H9 (cell line): ENCODE data around the gene MAST4. TPM values are rescaled to one million over a fixed set of nuclear protein-coding genes. Genes with fewer than 3 reads are reported as not detected.

Source experiments
- DNase-seq: peaks from one replicate; pipeline ENCODE4 v3.0.0-alpha.2; 2017
- H2AFZ ChIP-seq: one replicate; pipeline ENCODE4 v1.6.1; 2013; ENCODE audit warnings: mild to moderate bottlenecking, low read length, control low read depth, moderate library complexity
- H2AK5ac ChIP-seq: 2 replicates; pipeline ENCODE4 v1.6.1; 2013; ENCODE audit warnings: low read length, control low read depth, mixed read lengths; ENCODE audit not compliant: insufficient read length
- H2BK120ac ChIP-seq: one replicate; pipeline ENCODE4 v1.6.1; 2013; ENCODE audit warnings: low read depth, mild to moderate bottlenecking, low read length, control low read depth, inconsistent platforms; ENCODE audit not compliant: poor library complexity, severe bottlenecking
- H2BK12ac ChIP-seq: 2 replicates; pipeline ENCODE4 v1.6.1; 2013; ENCODE audit warnings: low read length, control low read depth, mixed read lengths, low read depth; ENCODE audit not compliant: insufficient read length
- H2BK15ac ChIP-seq: 2 replicates; pipeline ENCODE4 v1.6.1; 2013; ENCODE audit warnings: low read depth, low read length, control low read depth
- H2BK20ac ChIP-seq: one replicate; pipeline ENCODE4 v1.6.1; 2013; ENCODE audit warnings: low read depth, mild to moderate bottlenecking, low read length, control low read depth, inconsistent platforms; ENCODE audit not compliant: poor library complexity, severe bottlenecking
- H2BK5ac ChIP-seq: 2 replicates; pipeline ENCODE4 v1.6.1; 2013; ENCODE audit warnings: low read length, control low read depth, mixed read lengths; ENCODE audit not compliant: insufficient read length
- H3K14ac ChIP-seq: 2 replicates; pipeline ENCODE4 v1.6.1; 2013; ENCODE audit warnings: low read length, control low read depth; ENCODE audit not compliant: insufficient read depth
- H3K18ac ChIP-seq: 2 replicates; pipeline ENCODE4 v1.6.1; 2013; ENCODE audit warnings: low read depth, mild to moderate bottlenecking, mixed read lengths, low read length, control low read depth; ENCODE audit not compliant: insufficient read length
- H3K23ac ChIP-seq: 2 replicates; pipeline ENCODE4 v1.6.1; 2013; ENCODE audit warnings: low read length, control low read depth, mixed read lengths, low read depth; ENCODE audit not compliant: insufficient read length
- H3K23me2 ChIP-seq: 2 replicates; pipeline ENCODE4 v1.6.1; 2013; ENCODE audit warnings: low read depth, mild to moderate bottlenecking, mixed read lengths, low read length, control low read depth; ENCODE audit not compliant: insufficient read length, poor library complexity, severe bottlenecking
- H3K27ac ChIP-seq: 2 replicates; pipeline ENCODE4 v1.5.1; 2013; ENCODE audit warnings: low read length, control low read depth, mixed read lengths, low read depth; ENCODE audit not compliant: insufficient read length
- H3K27me3 ChIP-seq: 2 replicates; pipeline ENCODE4 v1.6.1; 2013; ENCODE audit warnings: low read length, control low read depth, inconsistent platforms; ENCODE audit not compliant: insufficient read depth
- H3K4ac ChIP-seq: 2 replicates; pipeline ENCODE4 v1.6.1; 2013; ENCODE audit warnings: low read depth, mild to moderate bottlenecking, control low read depth, inconsistent platforms, low read length, moderate library complexity
- H3K4me1 ChIP-seq: 2 replicates; pipeline ENCODE4 v1.6.1; 2013; ENCODE audit warnings: low read length, control low read depth, inconsistent platforms; ENCODE audit not compliant: insufficient read depth
- H3K4me2 ChIP-seq: 2 replicates; pipeline ENCODE4 v1.6.1; 2013; ENCODE audit warnings: low read length, control low read depth, mixed read lengths; ENCODE audit not compliant: insufficient read length, insufficient read depth
- H3K56ac ChIP-seq: 2 replicates; pipeline ENCODE4 v1.6.1; 2013; ENCODE audit warnings: low read depth, mild to moderate bottlenecking, mixed read lengths, low read length, control low read depth; ENCODE audit not compliant: insufficient read length
- H3K79me1 ChIP-seq: 2 replicates; pipeline ENCODE4 v1.6.1; 2013; ENCODE audit warnings: low read depth, mild to moderate bottlenecking, moderate library complexity, low read length, control low read depth, inconsistent platforms; ENCODE audit not compliant: insufficient read depth, poor library complexity, severe bottlenecking
- H3K79me2 ChIP-seq: 2 replicates; pipeline ENCODE4 v1.6.1; 2013; ENCODE audit warnings: low read length, control low read depth, inconsistent platforms; ENCODE audit not compliant: insufficient read depth
- H3K9ac ChIP-seq: 2 replicates; pipeline ENCODE4 v1.6.1; 2013; ENCODE audit warnings: low read length, control low read depth, mixed read lengths; ENCODE audit not compliant: insufficient read length; ENCODE audit errors: extremely low read depth
- H3K9me3 ChIP-seq: one replicate; pipeline ENCODE4 v1.6.1; 2013; ENCODE audit warnings: low read depth, low read length, inconsistent platforms; ENCODE audit not compliant: control insufficient read depth
- H3T11ph ChIP-seq: one replicate; pipeline ENCODE4 v1.6.1; 2013; ENCODE audit warnings: mild to moderate bottlenecking, low read length, control low read depth, inconsistent platforms
- H4K20me1 ChIP-seq: one replicate; pipeline ENCODE4 v1.6.1; 2013; ENCODE audit not compliant: control insufficient read depth, insufficient read length, insufficient read depth
- H4K5ac ChIP-seq: 2 replicates; pipeline ENCODE4 v1.6.1; 2013; ENCODE audit warnings: low read depth, mild to moderate bottlenecking, mixed read lengths, low read length, control low read depth; ENCODE audit not compliant: insufficient read length
- H4K8ac ChIP-seq: replicated peaks from 2 replicates; pipeline ENCODE4 v1.6.1; 2013; ENCODE audit warnings: low read length, control low read depth, mixed read lengths, low read depth; ENCODE audit not compliant: insufficient read length
- H4K91ac ChIP-seq: 2 replicates; pipeline ENCODE4 v1.6.1; 2013; ENCODE audit warnings: low read depth, mild to moderate bottlenecking, moderate library complexity, mixed read lengths, low read length, control low read depth; ENCODE audit not compliant: insufficient read length
- H3K27ac Mint-ChIP-seq, 3 experiments: 2 replicates in 2 of 3; 3 replicates in 1 of 3; pipeline ENCODE4 v1.8.0; 2020 to 2021; ENCODE audit warnings: mixed read lengths in 3 of 3, mild to moderate bottlenecking in 1 of 3, moderate library complexity in 1 of 3
- H3K27me3 Mint-ChIP-seq: 2 replicates; pipeline ENCODE4 v1.8.0; 2021; ENCODE audit warnings: low read depth, mild to moderate bottlenecking, moderate library complexity, mixed read lengths
- H3K36me3 Mint-ChIP-seq, 3 experiments: 2 replicates in 2 of 3; 3 replicates in 1 of 3; pipeline ENCODE4 v1.8.0; 2020 to 2021; ENCODE audit warnings: low read depth in 3 of 3, mixed read lengths in 3 of 3; ENCODE audit not compliant: insufficient read depth in 1 of 3
- H3K4me1 Mint-ChIP-seq, 2 experiments: 2 replicates each; pipeline ENCODE4 v1.8.0; 2020; ENCODE audit warnings: mixed read lengths in 2 of 2
- H3K4me3 Mint-ChIP-seq, 2 experiments: 2 replicates in 1 of 2; 3 replicates in 1 of 2; pipeline ENCODE4 v1.8.0; 2020 to 2021; ENCODE audit warnings: mild to moderate bottlenecking in 2 of 2, mixed read lengths in 2 of 2, moderate library complexity in 1 of 2
- H3K9me3 Mint-ChIP-seq, 2 experiments: 2 replicates in 1 of 2; 3 replicates in 1 of 2; pipeline ENCODE4 v1.8.0; 2020; ENCODE audit warnings: mild to moderate bottlenecking in 2 of 2, mixed read lengths in 2 of 2, moderate library complexity in 1 of 2
- CTCF ChIP-seq: fragments of 200-600 bp; sonication (generic); conservative IDR thresholded peaks from 3 replicates; pipeline ENCODE4 v1.8.0; 2021; ENCODE audit warnings: antibody characterized with exemption, mild to moderate bottlenecking
- total RNA-seq: library from RNA; stranded (reverse); gene quantifications from 2 replicates; pipeline ENCODE4 v1.2.1, GENCODE V29; 2021

The MAST4 gene
- total RNA-seq, 1 experiment from 2014 or later = 3.7 TPM

DNA sequence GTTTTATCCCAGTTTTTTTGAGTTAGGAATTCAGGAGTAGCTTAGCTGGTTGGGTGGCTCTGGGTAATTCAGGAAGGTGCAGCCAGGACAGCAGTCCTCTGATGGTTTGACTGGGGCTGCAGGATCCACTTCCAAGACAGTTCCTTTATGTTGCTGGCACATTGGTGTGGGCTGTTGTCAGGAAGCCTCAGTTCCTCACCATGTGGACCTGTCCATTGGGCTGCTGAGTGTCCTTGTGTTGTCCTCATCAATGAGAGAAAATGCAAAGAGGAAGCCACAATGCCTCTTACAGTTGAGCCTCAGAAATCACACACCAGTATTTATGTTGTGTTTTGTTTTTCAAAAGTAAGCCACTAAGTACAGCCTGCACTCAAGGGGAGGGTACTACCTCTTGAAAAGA is 140.9 kb downstream of the MAST4 start:
- Histone ChIP-seq H2AFZ (no peak overlapping the region), H3K14ac (no peak overlapping the region), H3K56ac (no peak overlapping the region), H3K4me1 (no peaks in the 10 kb centered on the region), H3K9me3 (no peaks in the 10 kb centered on the region), H4K91ac (no peak overlapping the region), H3K23ac (no peak overlapping the region), H2BK15ac (no peak overlapping the region), H4K8ac (no peak overlapping the region), H3K4me2 (no peak overlapping the region), H3K23me2 (no peaks in the 10 kb centered on the region), H3K79me1 (no peaks in the 10 kb centered on the region), H3T11ph (no peak overlapping the region), H2BK20ac (no peak overlapping the region), H3K4ac (no peak overlapping the region), H2BK120ac (no peak overlapping the region), H3K79me2 (no peaks in the 10 kb centered on the region), H3K27ac (no peak overlapping the region), H3K18ac (no peak overlapping the region), H3K27me3 (no peaks in the 10 kb centered on the region), H4K5ac (no peak overlapping the region), H4K20me1 (no peaks in the 10 kb centered on the region), H2BK5ac (no peak overlapping the region), H2AK5ac (no peak overlapping the region), H2BK12ac (no peak overlapping the region), H3K9ac (no peak overlapping the region)
- Mint-ChIP-seq H3K4me1 (no peaks in the 10 kb centered on the region), H3K27me3 (no peaks in the 10 kb centered on the region; the same call in 1 of the 2 replicates), H3K36me3 (no peaks in the 10 kb centered on the region; a peak in 1 of 7 replicates), H3K9me3 (no peaks in the 10 kb centered on the region), H3K27ac (no peak overlapping the region), H3K4me3 (no peak overlapping the region)
- no peak for TF ChIP-seq CTCF
- no peak for DNase-seq
